GM11168 (cell line): ENCODE results near the gene ACRBP.

ENCODE experiments used
- in situ Hi-C: fragments of 300-500 bp; cut with MboI; formaldehyde crosslinking; loops from one replicate; pipeline ENCODE4 v1.12.0; 2022; ENCODE audit warnings: low sequenced_read_pairs; ENCODE audit not compliant: unreplicated experiment

Gene ACRBP

GRCh38 chr12:6592087-6592486, 55.1 kb downstream of the ACRBP start:
- in situ Hi-C loops = no loop called here
